GM12892 (cell line): Measurements from ENCODE around the gene NDUFB2.
"Not testable (repeated sequence)": the region's sequence is repeated elsewhere in the genome, so short reads cannot be mapped to it uniquely, and the experiment has no call there.

Experiments used
- POLR2A ChIP-seq: IDR thresholded peaks from 2 replicates; pipeline ENCODE4 v1.6.1; 2011; ENCODE audit warnings: low read depth, low read length, control low read depth
- POLR2AphosphoS5 ChIP-seq: IDR thresholded peaks from 2 replicates; pipeline ENCODE4 v1.6.1; 2011; ENCODE audit warnings: low read depth, low read length, control low read depth

- not testable (repeated sequence) for TF ChIP-seq POLR2AphosphoS5, POLR2A
These were observed 15.9 kb downstream of the NDUFB2 start for GRCh38 chr7:140712392-140712791.
